SK-N-MC (cell line): ENCODE data around the gene TRRAP.

Experiments
- DNase-seq: peaks from one replicate; pipeline ENCODE4 v3.0.0-alpha.2; 2011; ENCODE audit warnings: low read depth, low spot score
- H3K27ac ChIP-seq: fragments of 200-600 bp; sonication (generic); 2 replicates; pipeline ENCODE4 v1.5.1; 2016; ENCODE audit warnings: mixed run types
- H3K36me3 ChIP-seq: fragments of 200-600 bp; sonication (generic); 2 replicates; pipeline ENCODE4 v1.6.1; 2017; ENCODE audit warnings: antibody characterized with exemption, low read length, mixed read lengths; ENCODE audit not compliant: insufficient read depth
- H3K4me3 ChIP-seq: fragments of 200-600 bp; sonication (generic); 2 replicates; pipeline ENCODE4 v1.5.1; 2016
- H3K9ac ChIP-seq: fragments of 200-600 bp; sonication (generic); 2 replicates; pipeline ENCODE4 v1.8.0; 2017; ENCODE audit warnings: mixed run types, mixed read lengths; ENCODE audit not compliant: insufficient read length
- H3K9me3 ChIP-seq: fragments of 200-600 bp; sonication (generic); 2 replicates; pipeline ENCODE4 v1.6.1; 2017; ENCODE audit warnings: low read depth, mild to moderate bottlenecking, antibody characterized with exemption, low read length, moderate library complexity, mixed read lengths
- EZH2 ChIP-seq: fragments of 200-600 bp; sonication (generic); IDR thresholded peaks from one replicate; pipeline ENCODE4 v1.6.1; 2017; ENCODE audit warnings: antibody characterized with exemption
- FOXP2 ChIP-seq: optimal IDR thresholded peaks from 2 replicates; pipeline ENCODE3; 2011; ENCODE audit warnings: mild to moderate bottlenecking, moderate library complexity; ENCODE audit not compliant: insufficient read depth; ENCODE audit errors: extremely low read length, control extremely low read depth
- POLR2AphosphoS5 ChIP-seq: IDR thresholded peaks from 2 replicates; pipeline ENCODE4 v1.6.1; 2012; ENCODE audit warnings: mild to moderate bottlenecking, low read depth, low read length, borderline replicate concordance

The TRRAP gene

DNA sequence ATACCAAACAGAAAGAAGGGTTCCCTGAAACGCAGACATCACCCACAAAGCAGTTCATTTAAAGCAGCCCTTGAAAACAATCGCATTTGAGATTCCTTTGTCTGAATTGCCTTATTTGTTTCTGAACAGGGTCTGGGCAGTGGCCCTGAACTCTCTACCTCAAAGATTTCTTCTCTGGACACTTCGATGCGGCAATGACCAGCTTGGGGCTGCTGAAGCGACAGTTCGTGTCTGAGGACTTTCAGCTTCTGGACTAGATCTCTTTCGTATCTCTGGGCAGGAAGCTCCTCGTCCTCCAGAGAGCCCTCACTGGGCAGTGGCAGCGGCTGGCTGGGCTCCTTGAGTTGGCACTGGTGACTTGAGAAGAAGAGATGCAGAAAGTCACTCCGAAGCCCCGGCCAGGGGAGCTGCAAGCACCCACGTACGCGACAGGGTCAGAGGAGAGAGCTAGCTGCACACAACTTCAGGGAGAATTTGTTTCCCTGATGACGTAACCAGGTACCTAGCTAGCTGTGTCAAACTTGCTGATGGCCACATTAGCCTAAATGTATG lies 169.3 kb downstream of the TRRAP start:
- Histone ChIP-seq H3K36me3 (peaks cover 71% of the 10 kb centered on the region), H3K4me3 (no peak overlapping the region), H3K27ac (no peak overlapping the region), H3K9me3 (no peaks in the 10 kb centered on the region), H3K9ac (no peak overlapping the region)
- TF ChIP-seq FOXP2 (no peak), EZH2 (no peak), POLR2AphosphoS5 (no peak)
- DNase-seq, result no peak

GRCh38 chr7:99050971-99051370 lies 172.6 kb downstream of the TRRAP start:
- Histone ChIP-seq H3K27ac (no peak overlapping the region), H3K9ac (no peak overlapping the region), H3K4me3 (no peak overlapping the region), H3K36me3 (peaks cover 71% of the 10 kb centered on the region), H3K9me3 (no peaks in the 10 kb centered on the region)
- TF ChIP-seq FOXP2, result no peak
- no peak for TF ChIP-seq EZH2
- TF ChIP-seq POLR2AphosphoS5, result no peak
- no peak for DNase-seq

GRCh38 chr7:99054781-99055180 lies 176.4 kb downstream of the TRRAP start:
- H3K4me3 ChIP-seq, result no peak overlapping the region
- H3K27ac ChIP-seq, result no peak overlapping the region
- DNase-seq, result no peak
- H3K36me3 ChIP-seq, result peaks cover 62% of the 10 kb centered on the region
- no peak for TF ChIP-seq EZH2
- no peak overlapping the region for H3K9ac ChIP-seq
- no peaks in the 10 kb centered on the region for H3K9me3 ChIP-seq

DNA sequence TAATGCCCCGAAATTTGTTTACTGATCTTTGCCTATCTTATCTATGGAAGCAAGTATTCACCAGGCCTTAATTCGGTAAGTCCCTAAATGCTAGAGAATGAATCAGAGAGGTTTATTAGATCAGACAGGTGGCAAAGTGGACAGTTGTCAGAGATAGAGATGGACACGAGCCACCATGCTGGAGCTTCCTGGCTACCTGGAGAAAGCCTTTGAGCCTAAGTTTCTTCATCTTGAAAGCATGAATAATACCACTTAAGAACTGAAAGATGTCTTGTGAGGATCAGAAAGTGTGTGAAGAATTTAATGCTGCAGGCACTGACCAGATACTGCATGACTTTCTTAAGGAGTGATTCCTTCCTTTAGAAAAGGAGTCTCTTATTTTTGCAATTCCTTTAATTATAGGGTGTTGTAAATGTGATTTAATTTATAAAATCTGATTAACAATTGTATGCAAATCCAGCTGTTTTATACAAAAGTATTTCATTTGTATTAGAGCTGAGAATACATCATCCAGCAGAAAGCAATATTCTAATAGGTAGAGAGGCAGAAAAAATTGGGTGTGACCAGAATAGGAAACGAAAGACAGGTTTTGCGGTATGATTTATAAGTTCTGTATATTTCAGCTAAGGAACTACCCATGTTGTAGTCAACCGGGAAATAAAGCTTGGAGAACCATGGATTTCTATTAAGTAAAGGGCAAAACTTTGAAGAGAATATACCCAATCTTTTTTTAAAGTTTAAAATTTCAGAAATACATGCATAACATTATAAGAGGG lies 182.9 kb downstream of the TRRAP start:
- no peak overlapping the region for H3K9ac ChIP-seq
- H3K4me3 ChIP-seq, result no peak overlapping the region
- H3K36me3 ChIP-seq, result peaks cover 13% of the 10 kb centered on the region; the same call in 1 of the 2 replicates
- TF ChIP-seq FOXP2 (no peak), EZH2 (no peak), POLR2AphosphoS5 (no peak)
- H3K9me3 ChIP-seq, result no peaks in the 10 kb centered on the region
- peak overlapping the region; percentile 39; the same call in 1 of the 2 replicates for H3K27ac ChIP-seq
- no peak for DNase-seq
